ENCODE data around the gene GRM3. TPM values are rescaled to one million over a fixed set of nuclear protein-coding genes. Genes with fewer than 3 reads are reported as not detected.

The GRM3 gene
- total and polyA plus RNA-seq, 2 of the 13 experiments (the other 11 are each of a cell fraction or from before 2014, with no cell fraction given) = not detected

- BruUV-seq (replicated peaks) = no TSS peak
- H3K36me3 ChIP-seq (replicated peaks in 1 of 2; ENCODE audit: control insufficient read depth in 1 of 2, insufficient read depth in 2 of 2, low read length in 2 of 2) = no peaks in the 10 kb centered on the region
- H3K27me3 ChIP-seq (ENCODE audit: control insufficient read depth in 1 of 2, insufficient read depth in 2 of 2, low read length in 2 of 2) = no peaks in the 10 kb centered on the region
- CTCF ChIA-PET (ENCODE audit: low intra/inter-chr PET ratio, low total read pairs) = no interaction called here
- intact Hi-C loops (cut with micrococcal nuclease; ENCODE audit: unreplicated experiment) (no loop called here), in situ Hi-C loops (cut with HindIII; ENCODE audit: extremely low pct_ligation_motif_present, low pct_unique_long_range_greater_than_20kb) (no loop called here)
- POLR2A ChIA-PET = no interaction called here
- H3K4me2 ChIP-seq (ENCODE audit: low read depth, low read length) = no peak overlapping the region
- 14% methylated on average over 4 of the region's 4 CpGs for WGBS (ENCODE audit: low lambda C conversion rate)
- no peaks in the 10 kb centered on the region for H3K79me2 ChIP-seq (ENCODE audit: insufficient read depth, low read length)
- no peaks in the 10 kb centered on the region for H3K4me1 ChIP-seq (ENCODE audit: insufficient read depth, low read length)
- DNase-seq (ENCODE audit: low spot score) = no peak
- no peak for ATAC-seq
- FAIRE-seq = no peak
- H3K9ac ChIP-seq (ENCODE audit: insufficient read depth, low read depth, low read length) = no peak overlapping the region
- no peaks in the 10 kb centered on the region for H4K20me1 ChIP-seq (ENCODE audit: insufficient read depth, low read length)
- H3K9me3 ChIP-seq (ENCODE audit: low read length) = no peaks in the 10 kb centered on the region
- H3K27ac ChIP-seq (ENCODE audit: extremely low read length, insufficient read depth, low read length) = no peak overlapping the region
- no peak overlapping the region for H2AFZ ChIP-seq (ENCODE audit: low read length)
- H3K4me3 ChIP-seq (replicated peaks in 1 of 3; ENCODE audit: insufficient read depth in 1 of 3, low read depth in 2 of 3, low read length in 3 of 3) = no peak overlapping the region
- TF ChIP-seq TFE3 (CRISPR knock-in tag; IDR thresholded peaks at IDR 0.05) = no peak
- no peak for TF ChIP-seq ZNF660 (CRISPR knock-in tag; IDR thresholded peaks at IDR 0.05; ENCODE audit: borderline replicate concordance, low read depth)
- no peak for TF ChIP-seq ZFX (CRISPR knock-in tag; IDR thresholded peaks at IDR 0.05; ENCODE audit: low read depth)
- TF ChIP-seq NFYC (CRISPR knock-in tag; IDR thresholded peaks at IDR 0.05) = no peak
- TF ChIP-seq SP5 (CRISPR knock-in tag; IDR thresholded peaks at IDR 0.05; ENCODE audit: borderline replicate concordance, low read depth) = no peak
- no peak for TF ChIP-seq ZBTB25 (CRISPR knock-in tag; IDR thresholded peaks at IDR 0.05)
- no peak for TF ChIP-seq SAP130 (CRISPR knock-in tag; IDR thresholded peaks at IDR 0.05; ENCODE audit: low read depth)
- no peak for TF ChIP-seq ZNF496 (CRISPR knock-in tag; IDR thresholded peaks at IDR 0.05; ENCODE audit: insufficient replicate concordance)
- no peak for TF ChIP-seq TCF7L2 (IDR thresholded peaks at IDR 0.05; ENCODE audit: low read depth, low read length)
- no peak for TF ChIP-seq ATF2 (CRISPR knock-in tag; IDR thresholded peaks at IDR 0.05)
- TF ChIP-seq THAP9 (CRISPR knock-in tag; IDR thresholded peaks at IDR 0.05; ENCODE audit: borderline replicate concordance) = no peak
- TF ChIP-seq U2AF2 (IDR thresholded peaks at IDR 0.05; ENCODE audit: low read depth, low read length) = no peak
- no peak for TF ChIP-seq FOXK1 (CRISPR knock-in tag; IDR thresholded peaks at IDR 0.05; ENCODE audit: borderline replicate concordance, low read depth)
- no peak for TF ChIP-seq SMAD9 (CRISPR knock-in tag; IDR thresholded peaks at IDR 0.05)
Measured at GRCh38 chr7:86749741-86750665, 106.3 kb downstream of the GRM3 start.

All from HepG2 (cell line).